OCI-LY7 (cell line): ENCODE results near the gene DIP2C. TPM values are rescaled to one million over a fixed set of nuclear protein-coding genes. Genes with fewer than 3 reads are reported as not detected.

Experiments used
- BruUV-seq: library from RNA; stranded (reverse); fragments of 400-500 nt; replicated peaks from 2 replicates; lab custom pipeline; 2021; lab: Mats Ljungman, UMichigan
- CTCF ChIA-PET: fragments of 300-600 bp; sonication (Branson Sonifier 250); formaldehyde crosslinking; loops from one replicate; lab custom pipeline; 2022; ENCODE audit warnings: antibody characterized with exemption; ENCODE audit not compliant: unreplicated experiment; lab: Charles Lee
- POLR2A ChIA-PET: fragments of 300-600 bp; sonication (Branson Sonifier 250); formaldehyde crosslinking; loops from one replicate; lab custom pipeline; 2022; ENCODE audit warnings: antibody characterized with exemption; lab: Charles Lee
- DNase-seq: peaks from one replicate; pipeline ENCODE4 v3.0.0-alpha.2; 2015; ENCODE audit warnings: low spot score
- H2AFZ ChIP-seq: fragments of 200-600 bp; sonication (generic), shearing (Covaris generic); 2 replicates; pipeline ENCODE4 v1.6.1; 2014; ENCODE audit warnings: mild to moderate bottlenecking, antibody characterized with exemption, low read length, moderate library complexity
- H3K27ac ChIP-seq: fragments of 200-600 bp; sonication (generic); 2 replicates; pipeline ENCODE4 v1.5.1; 2014; ENCODE audit warnings: mixed run types, low read depth, mild to moderate bottlenecking, moderate library complexity, low read length, inconsistent platforms; ENCODE audit not compliant: poor library complexity, severe bottlenecking
- H3K36me3 ChIP-seq: fragments of 200-600 bp; sonication (generic); 2 replicates; pipeline ENCODE4 v1.6.1; 2014; ENCODE audit warnings: mild to moderate bottlenecking, antibody characterized with exemption, low read length, moderate library complexity, mixed read lengths; ENCODE audit not compliant: insufficient read depth
- H3K4me1 ChIP-seq: fragments of 200-600 bp; sonication (generic); 2 replicates; pipeline ENCODE4 v1.5.1; 2014; ENCODE audit warnings: mild to moderate bottlenecking, low read length; ENCODE audit not compliant: insufficient read depth, poor library complexity, severe bottlenecking
- H3K4me2 ChIP-seq: fragments of 200-600 bp; sonication (generic); 2 replicates; pipeline ENCODE4 v1.6.1; 2014; ENCODE audit warnings: mild to moderate bottlenecking, low read length
- H3K4me3 ChIP-seq: fragments of 200-600 bp; sonication (generic); 2 replicates; pipeline ENCODE4 v1.5.1; 2014; ENCODE audit warnings: mild to moderate bottlenecking, low read depth, low read length; ENCODE audit not compliant: poor library complexity, severe bottlenecking
- H3K79me2 ChIP-seq: fragments of 200-600 bp; sonication (generic); 2 replicates; pipeline ENCODE4 v1.6.1; 2016; ENCODE audit warnings: low read depth, mild to moderate bottlenecking, low read length, moderate library complexity, mixed read lengths; ENCODE audit not compliant: insufficient read depth
- H3K9me2 ChIP-seq: fragments of 200-600 bp; sonication (generic); 2 replicates; pipeline ENCODE4 v1.6.1; 2016; ENCODE audit warnings: mild to moderate bottlenecking, low read length, mixed read lengths; ENCODE audit not compliant: insufficient read depth
- H3K9me3 ChIP-seq: fragments of 200-600 bp; sonication (generic); 2 replicates; pipeline ENCODE4 v1.6.1; 2014; ENCODE audit warnings: mild to moderate bottlenecking, mixed run types, low read length, mixed read lengths
- H4K20me1 ChIP-seq: fragments of 200-600 bp; sonication (generic); 2 replicates; pipeline ENCODE4 v1.6.1; 2014; ENCODE audit warnings: mild to moderate bottlenecking, antibody characterized with exemption, low read length, moderate library complexity, mixed read lengths; ENCODE audit not compliant: insufficient read depth
- CTCF ChIP-seq: fragments of 200-600 bp; sonication (generic); conservative IDR thresholded peaks from 2 replicates; pipeline ENCODE4 v1.5.1; 2014; ENCODE audit warnings: mild to moderate bottlenecking, antibody characterized with exemption, low read length, moderate library complexity, mixed read lengths
- EZH2phosphoT487 ChIP-seq: fragments of 200-600 bp; sonication (generic); IDR thresholded peaks from 2 replicates; pipeline ENCODE4 v1.6.1; 2018; ENCODE audit warnings: low read depth, borderline replicate concordance, mild to moderate bottlenecking, mixed run types, antibody characterized with exemption, low read length, moderate library complexity, mixed read lengths
- intact Hi-C: fragments of 100-400 bp; cut with micrococcal nuclease; formaldehyde crosslinking; loops from one replicate; pipeline ENCODE4 v1.10.0; 2022; ENCODE audit not compliant: unreplicated experiment
- total RNA-seq, 2 experiments: library from RNA; depleted of rRNA in 1 of 2; stranded (reverse); fragments of >200 nt in 1 of 2; shearing (Covaris generic) in 1 of 2; gene quantifications; 2 replicates each; pipeline ENCODE4 v1.2.3, GENCODE V29; 2014 to 2022

DIP2C gene
- total RNA-seq, 2 experiments from 2014 or later, result 10.9 to 29.5 TPM

GRCh38 chr10:550665-551372 lies 138.6 kb downstream of the DIP2C start:
- H4K20me1 ChIP-seq, result no peaks in the 10 kb centered on the region
- H3K4me1 ChIP-seq, result peaks cover 15% of the 10 kb centered on the region
- H3K9me3 ChIP-seq, result no peaks in the 10 kb centered on the region
- DNase-seq, result no peak
- H3K4me3 ChIP-seq, result no peak overlapping the region
- ChIA-PET CTCF (no interaction called here), POLR2A (interaction anchor here (0.6 to 1.1 kb wide), 4 partner anchors 8 to 246 kb away, joined by 3 to 5 read pairs (median 4); no protein-coding TSS in a partner anchor)
- TF ChIP-seq EZH2phosphoT487, result no peak
- TF ChIP-seq CTCF, result no peak
- H3K79me2 ChIP-seq, result no peaks in the 10 kb centered on the region
- no peaks in the 10 kb centered on the region for H3K9me2 ChIP-seq
- no TSS peak for BruUV-seq
- H3K4me2 ChIP-seq, result no peak overlapping the region
- intact Hi-C loops, result no loop called here
- H3K36me3 ChIP-seq, result no peaks in the 10 kb centered on the region
- no peak overlapping the region for H3K27ac ChIP-seq
- H2AFZ ChIP-seq, result no peak overlapping the region

GRCh38 chr10:549391-549790 lies 140.1 kb downstream of the DIP2C start:
- no peak for DNase-seq
- Histone ChIP-seq H4K20me1 (no peaks in the 10 kb centered on the region), H3K9me3 (no peaks in the 10 kb centered on the region), H3K9me2 (no peaks in the 10 kb centered on the region), H2AFZ (no peak overlapping the region), H3K27ac (no peak overlapping the region), H3K4me1 (peaks cover 19% of the 10 kb centered on the region), H3K4me2 (no peak overlapping the region), H3K79me2 (no peaks in the 10 kb centered on the region), H3K4me3 (no peak overlapping the region), H3K36me3 (no peaks in the 10 kb centered on the region)
- intact Hi-C loops, result no loop called here
- TF ChIP-seq CTCF, result no peak
- TF ChIP-seq EZH2phosphoT487, result no peak
- BruUV-seq, result no TSS peak
- ChIA-PET CTCF (no interaction called here), POLR2A (interaction anchor here (0.6 to 1.2 kb wide), 4 partner anchors 10 to 292 kb away, joined by 3 to 5 read pairs (median 4); no protein-coding TSS in a partner anchor)

GRCh38 chr10:548238-548901 lies 141.1 kb downstream of the DIP2C start:
- H3K9me3 ChIP-seq, result no peaks in the 10 kb centered on the region
- BruUV-seq, result no TSS peak
- no peak overlapping the region for H3K4me2 ChIP-seq
- TF ChIP-seq CTCF (no peak), EZH2phosphoT487 (no peak)
- POLR2A ChIA-PET, result interaction anchor here (0.6 to 1.2 kb wide), 5 partner anchors 11 to 291 kb away, joined by 3 to 5 read pairs (median 3); no protein-coding TSS in a partner anchor
- no peak overlapping the region for H3K4me3 ChIP-seq
- peaks cover 30% of the 10 kb centered on the region for H3K4me1 ChIP-seq
- intact Hi-C loops, result no loop called here
- no peak overlapping the region for H2AFZ ChIP-seq
- DNase-seq, result no peak
- CTCF ChIA-PET, result interaction anchor here (0.6 kb wide), 1 partner anchor 36 kb away, joined by 7 read pairs; no protein-coding TSS in a partner anchor
- H3K27ac ChIP-seq, result no peak overlapping the region
- no peaks in the 10 kb centered on the region for H4K20me1 ChIP-seq
- H3K36me3 ChIP-seq, result no peaks in the 10 kb centered on the region
- H3K79me2 ChIP-seq, result no peaks in the 10 kb centered on the region
- no peaks in the 10 kb centered on the region for H3K9me2 ChIP-seq
